ENCODE results near the gene WIZ. TPM values are rescaled to one million over a fixed set of nuclear protein-coding genes. Genes with fewer than 3 reads are reported as not detected.

WIZ gene
- total and polyA plus RNA-seq, 5 donors from 2014 or later: 0.25 to 17.6 (median 1.0) TPM

DNA sequence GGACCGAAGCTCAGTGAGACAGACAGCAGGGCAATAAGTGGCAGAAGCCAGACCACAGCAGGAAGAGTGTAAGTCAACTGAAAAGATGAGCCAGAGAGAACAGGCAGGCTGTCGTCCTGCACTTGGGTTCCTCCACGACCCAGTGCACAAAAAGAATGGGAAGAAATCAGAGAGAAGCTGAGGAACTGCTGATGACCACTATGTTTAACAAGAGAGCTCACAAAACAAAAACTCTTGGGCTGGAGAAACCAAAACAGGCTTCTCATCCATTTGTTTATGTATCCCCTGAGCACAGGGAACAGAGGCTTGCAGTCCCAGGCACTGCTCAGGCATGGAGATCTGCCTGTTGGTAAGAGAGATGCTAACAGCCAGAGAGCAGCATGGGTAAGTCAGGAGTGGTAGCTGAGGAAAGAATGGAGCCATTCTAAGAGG, 45.0 kb downstream of the WIZ start:
- Mint-ChIP-seq H3K36me3 (peaks cover 15% of the 10 kb centered on the region), H3K27ac (peak overlapping the region in 2 of 3 donors; percentile 22 to 82), H3K9me3 (no peaks in the 10 kb centered on the region), H3K27me3 (no peaks in the 10 kb centered on the region), H3K4me1 (peaks cover 15 to 64% (median 39%) of the 10 kb centered on the region in 4 donors), H3K4me3 (no peak overlapping the region)
- DNase-seq (no peak), ATAC-seq (ENCODE audit: low read depth in 2 of 2) (no peak)
- no peaks in the 10 kb centered on the region for H3K27me3 ChIP-seq (ENCODE audit: control insufficient read depth, insufficient read depth, low read length)
- peaks cover 20% of the 10 kb centered on the region for H3K4me1 ChIP-seq (ENCODE audit: control insufficient read depth, insufficient read depth, low read length, poor library complexity, severe bottlenecking)
- no peak overlapping the region for H3K27ac ChIP-seq (ENCODE audit: insufficient read depth, low read length, poor library complexity, severe bottlenecking)
- peaks cover 71% of the 10 kb centered on the region for H3K36me3 ChIP-seq (ENCODE audit: control insufficient read depth, insufficient read depth, low read length)
- no peak overlapping the region for H3K4me3 ChIP-seq (ENCODE audit: low read depth, low read length)
- H3K9me3 ChIP-seq (ENCODE audit: control insufficient read depth in 2 of 2, low read length in 2 of 2): no peaks in the 10 kb centered on the region

DNA sequence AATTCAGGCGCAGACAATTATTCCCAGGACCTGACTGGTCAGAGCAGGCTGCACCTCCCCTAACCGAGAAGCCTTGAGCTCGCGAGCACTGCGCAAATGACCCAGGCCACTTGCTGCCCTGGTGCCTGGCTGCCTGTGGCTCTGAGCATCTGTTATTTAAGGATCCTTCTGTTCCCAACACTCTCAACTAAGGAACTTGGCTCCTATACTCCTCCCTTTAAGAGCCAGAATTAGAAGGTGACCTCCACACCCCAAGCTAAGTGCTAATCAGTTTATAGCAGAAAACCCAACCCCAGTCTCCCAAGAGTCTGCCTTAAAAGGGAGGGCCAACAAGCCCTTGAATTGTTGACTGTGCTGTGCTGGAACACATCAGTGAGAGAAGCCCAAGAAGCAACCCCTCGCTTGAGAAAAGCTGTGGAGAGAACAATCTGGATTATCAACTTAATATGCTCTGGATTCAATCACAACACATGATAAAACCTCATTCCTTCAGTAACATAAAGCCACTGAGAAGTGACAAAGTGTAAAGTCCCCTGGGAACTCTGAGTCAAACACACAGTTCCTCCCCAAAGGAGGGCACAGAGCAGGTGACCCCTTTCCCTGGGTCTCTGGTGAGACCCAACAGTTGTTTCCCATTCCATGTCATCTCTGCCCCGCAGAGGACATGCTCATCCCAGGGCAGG, 45.5 kb downstream of the WIZ start:
- ATAC-seq (ENCODE audit: low read depth in 2 of 2) (no peak), DNase-seq (no peak)
- Histone ChIP-seq H3K36me3 (ENCODE audit: control insufficient read depth, insufficient read depth, low read length) (peaks cover 70% of the 10 kb centered on the region), H3K4me3 (ENCODE audit: low read depth, low read length) (no peak overlapping the region), H3K27ac (ENCODE audit: insufficient read depth, low read length, poor library complexity, severe bottlenecking) (no peak overlapping the region), H3K27me3 (ENCODE audit: control insufficient read depth, insufficient read depth, low read length) (no peaks in the 10 kb centered on the region), H3K9me3 (ENCODE audit: control insufficient read depth in 2 of 2, low read length in 2 of 2) (no peaks in the 10 kb centered on the region), H3K4me1 (ENCODE audit: control insufficient read depth, insufficient read depth, low read length, poor library complexity, severe bottlenecking) (peaks cover 20% of the 10 kb centered on the region)
- Mint-ChIP-seq H3K27ac (peak overlapping the region in 2 of 3 donors; percentile 22 to 82), H3K4me3 (no peak overlapping the region), H3K36me3 (peaks cover 15% of the 10 kb centered on the region), H3K27me3 (no peaks in the 10 kb centered on the region), H3K9me3 (no peaks in the 10 kb centered on the region), H3K4me1 (peaks cover 14 to 58% (median 34%) of the 10 kb centered on the region in 4 donors)

DNA sequence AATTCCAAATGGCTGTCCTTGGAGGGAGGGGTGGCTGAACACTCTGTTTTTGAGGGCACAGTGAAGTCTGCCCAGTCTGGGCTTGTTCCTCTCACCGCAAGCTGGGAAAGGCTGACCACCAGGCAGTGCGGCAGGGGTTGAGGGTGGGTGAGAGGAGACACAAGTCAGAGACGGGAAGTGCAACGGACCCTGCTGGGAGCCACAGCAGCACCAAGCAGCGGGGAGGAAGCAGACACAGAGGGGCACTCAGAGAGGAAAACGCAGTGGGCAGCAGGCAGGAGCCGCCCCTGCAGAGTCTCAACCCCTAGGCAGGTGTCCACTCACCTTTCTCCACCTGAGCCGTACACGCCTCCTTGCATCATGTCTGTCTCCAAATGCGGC, 46.6 kb downstream of the WIZ start:
- Histone ChIP-seq H3K4me3 (ENCODE audit: low read depth, low read length) (no peak overlapping the region), H3K4me1 (ENCODE audit: control insufficient read depth, insufficient read depth, low read length, poor library complexity, severe bottlenecking) (peaks cover 16% of the 10 kb centered on the region), H3K27me3 (ENCODE audit: control insufficient read depth, insufficient read depth, low read length) (no peaks in the 10 kb centered on the region), H3K9me3 (ENCODE audit: control insufficient read depth in 2 of 2, low read length in 2 of 2) (no peaks in the 10 kb centered on the region), H3K27ac (ENCODE audit: insufficient read depth, low read length, poor library complexity, severe bottlenecking) (no peak overlapping the region), H3K36me3 (ENCODE audit: control insufficient read depth, insufficient read depth, low read length) (peaks cover 76% of the 10 kb centered on the region)
- H3K36me3 Mint-ChIP-seq: peaks cover 15% of the 10 kb centered on the region
- peaks cover 9 to 47% (median 28%) of the 10 kb centered on the region in 4 donors for H3K4me1 Mint-ChIP-seq
- no peak overlapping the region for H3K27ac Mint-ChIP-seq
- H3K9me3 Mint-ChIP-seq: no peaks in the 10 kb centered on the region
- ATAC-seq (ENCODE audit: low read depth in 2 of 2): no peak
- H3K27me3 Mint-ChIP-seq: no peaks in the 10 kb centered on the region
- H3K4me3 Mint-ChIP-seq: no peak overlapping the region
- DNase-seq: no peak

DNA sequence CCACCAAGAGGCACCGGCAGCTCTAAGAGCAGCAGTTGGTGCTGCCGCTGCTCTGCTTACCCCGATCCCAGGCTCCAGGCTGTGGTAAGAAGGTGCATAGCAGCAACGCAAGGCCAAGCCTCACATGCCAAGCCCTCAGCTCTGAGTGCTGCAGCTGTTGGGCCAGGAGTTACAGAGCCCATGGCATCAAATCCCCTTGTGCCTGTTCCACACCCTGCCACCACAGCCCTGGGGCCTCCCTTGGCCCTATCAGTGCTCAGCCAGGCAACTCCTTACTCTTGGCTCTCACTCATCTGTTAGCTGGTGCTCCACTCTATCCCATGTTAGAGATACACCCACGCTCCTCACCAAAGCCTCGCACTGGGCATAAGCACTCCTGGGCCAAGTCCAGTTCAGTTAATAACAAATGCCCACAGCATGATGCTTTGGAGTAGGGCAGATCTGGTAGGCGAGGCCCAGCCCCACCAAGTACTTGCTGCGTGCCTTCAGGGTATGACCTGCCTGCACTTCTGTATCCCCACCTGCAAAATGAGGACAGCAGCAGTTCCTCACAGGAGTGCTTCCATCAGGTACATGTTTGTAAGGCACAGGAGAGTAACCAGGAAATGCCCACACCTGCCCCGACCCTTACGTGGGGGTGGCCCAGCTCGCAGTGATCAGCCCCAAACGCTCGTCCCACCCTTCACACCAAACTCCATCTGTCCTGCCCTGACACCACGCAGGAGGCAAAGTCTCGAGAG, 47.2 kb downstream of the WIZ start:
- Histone ChIP-seq H3K27me3 (ENCODE audit: control insufficient read depth, insufficient read depth, low read length) (no peaks in the 10 kb centered on the region), H3K36me3 (ENCODE audit: control insufficient read depth, insufficient read depth, low read length) (peaks cover 76% of the 10 kb centered on the region), H3K4me1 (ENCODE audit: control insufficient read depth, insufficient read depth, low read length, poor library complexity, severe bottlenecking) (peaks cover 12% of the 10 kb centered on the region), H3K4me3 (ENCODE audit: low read depth, low read length) (no peak overlapping the region), H3K9me3 (ENCODE audit: control insufficient read depth in 2 of 2, low read length in 2 of 2) (no peaks in the 10 kb centered on the region), H3K27ac (ENCODE audit: insufficient read depth, low read length, poor library complexity, severe bottlenecking) (no peak overlapping the region)
- DNase-seq: no peak
- H3K4me1 Mint-ChIP-seq: peaks cover 4 to 42% (median 25%) of the 10 kb centered on the region in 4 donors
- H3K27ac Mint-ChIP-seq: peak overlapping the region in 1 of 3 donors; percentile 69
- no peak overlapping the region for H3K4me3 Mint-ChIP-seq
- no peak for ATAC-seq (ENCODE audit: low read depth in 2 of 2)
- no peaks in the 10 kb centered on the region for H3K9me3 Mint-ChIP-seq
- H3K27me3 Mint-ChIP-seq: no peaks in the 10 kb centered on the region
- peaks cover 17% of the 10 kb centered on the region for H3K36me3 Mint-ChIP-seq

DNA sequence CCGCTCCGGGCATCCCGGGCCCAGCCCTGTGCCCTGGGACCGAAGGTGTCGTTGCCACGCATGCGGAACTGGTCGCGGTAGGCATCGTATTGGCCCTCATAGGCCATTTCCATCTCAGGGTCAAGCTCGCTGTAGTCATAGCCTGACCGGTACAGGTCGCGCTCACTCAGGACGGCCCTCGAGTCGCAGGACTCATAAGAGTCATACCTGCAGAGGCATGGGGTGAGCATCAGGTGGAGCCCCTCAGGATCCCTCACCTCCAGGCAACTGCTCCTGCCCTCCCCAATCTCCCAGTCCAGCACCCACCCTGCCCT, 48.4 kb downstream of the WIZ start:
- Histone ChIP-seq H3K27me3 (ENCODE audit: control insufficient read depth, insufficient read depth, low read length) (no peaks in the 10 kb centered on the region), H3K27ac (ENCODE audit: insufficient read depth, low read length, poor library complexity, severe bottlenecking) (no peak overlapping the region), H3K4me1 (ENCODE audit: control insufficient read depth, insufficient read depth, low read length, poor library complexity, severe bottlenecking) (peaks cover 11% of the 10 kb centered on the region), H3K36me3 (ENCODE audit: control insufficient read depth, insufficient read depth, low read length) (peaks cover 83% of the 10 kb centered on the region), H3K9me3 (ENCODE audit: control insufficient read depth in 2 of 2, low read length in 2 of 2) (no peaks in the 10 kb centered on the region), H3K4me3 (ENCODE audit: low read depth, low read length) (no peak overlapping the region)
- H3K9me3 Mint-ChIP-seq: no peaks in the 10 kb centered on the region
- no peak for DNase-seq
- H3K4me1 Mint-ChIP-seq: peaks cover 0 to 32% (median 16%) of the 10 kb centered on the region in 4 donors
- peaks cover 28% of the 10 kb centered on the region for H3K36me3 Mint-ChIP-seq
- H3K27me3 Mint-ChIP-seq: no peaks in the 10 kb centered on the region
- H3K4me3 Mint-ChIP-seq: no peak overlapping the region
- ATAC-seq (ENCODE audit: low read depth in 2 of 2): no peak
- no peak overlapping the region for H3K27ac Mint-ChIP-seq

DNA sequence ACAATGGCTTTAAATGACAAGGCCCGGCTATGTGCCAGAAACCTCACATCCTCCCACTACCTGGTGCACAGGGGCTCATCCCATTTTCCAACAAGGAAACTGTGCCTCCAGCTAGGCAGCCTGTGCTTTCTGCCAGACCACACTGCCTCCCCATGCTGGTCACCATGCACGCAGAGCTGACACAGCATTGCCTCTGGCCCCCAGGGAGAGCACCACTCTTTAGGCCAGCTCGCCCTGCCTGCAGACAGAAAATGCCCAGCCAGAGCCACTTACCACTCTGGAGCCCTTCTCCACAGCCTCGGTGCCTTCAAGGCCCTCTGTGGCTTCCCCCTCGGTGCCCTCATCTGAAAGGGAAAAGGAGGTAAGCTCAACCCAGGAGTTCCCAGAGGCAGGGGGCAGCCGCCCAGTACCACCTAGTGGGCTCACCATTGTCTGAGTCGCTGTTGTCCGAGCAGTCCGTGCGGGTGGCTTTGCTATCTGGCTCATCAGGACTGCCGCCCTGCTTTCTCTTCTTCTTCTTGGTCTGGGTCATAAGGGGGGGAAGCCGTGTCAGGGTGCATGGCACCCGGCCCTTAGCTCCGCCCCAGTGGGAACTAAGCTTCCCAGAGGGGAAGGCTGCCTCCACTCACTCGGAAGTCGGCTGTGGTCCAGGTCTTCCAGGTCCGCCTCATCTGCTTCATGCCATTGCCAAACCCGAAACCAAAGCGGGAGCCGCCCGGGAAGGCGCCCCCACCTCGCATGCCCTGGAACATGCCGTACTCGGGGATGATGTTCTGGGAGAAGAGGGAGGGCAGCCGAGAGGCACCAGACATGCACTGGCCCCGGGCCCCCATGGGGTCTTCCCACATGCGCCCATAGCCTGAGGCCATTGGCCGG, 49.0 kb downstream of the WIZ start:
- ATAC-seq (ENCODE audit: low read depth in 2 of 2) (no peak), DNase-seq (no peak)
- H3K9me3 ChIP-seq (ENCODE audit: control insufficient read depth in 2 of 2, low read length in 2 of 2): no peaks in the 10 kb centered on the region
- no peak overlapping the region for H3K27ac ChIP-seq (ENCODE audit: insufficient read depth, low read length, poor library complexity, severe bottlenecking)
- peaks cover 11% of the 10 kb centered on the region for H3K4me1 ChIP-seq (ENCODE audit: control insufficient read depth, insufficient read depth, low read length, poor library complexity, severe bottlenecking)
- H3K27me3 Mint-ChIP-seq: no peaks in the 10 kb centered on the region
- no peak overlapping the region for H3K4me3 ChIP-seq (ENCODE audit: low read depth, low read length)
- no peaks in the 10 kb centered on the region for H3K27me3 ChIP-seq (ENCODE audit: control insufficient read depth, insufficient read depth, low read length)
- peaks cover 0 to 27% (median 12%) of the 10 kb centered on the region in 4 donors for H3K4me1 Mint-ChIP-seq
- peaks cover 88% of the 10 kb centered on the region for H3K36me3 ChIP-seq (ENCODE audit: control insufficient read depth, insufficient read depth, low read length)
- H3K36me3 Mint-ChIP-seq: peaks cover 30% of the 10 kb centered on the region
- no peaks in the 10 kb centered on the region for H3K9me3 Mint-ChIP-seq
- no peak overlapping the region for H3K27ac Mint-ChIP-seq
- no peak overlapping the region for H3K4me3 Mint-ChIP-seq

DNA sequence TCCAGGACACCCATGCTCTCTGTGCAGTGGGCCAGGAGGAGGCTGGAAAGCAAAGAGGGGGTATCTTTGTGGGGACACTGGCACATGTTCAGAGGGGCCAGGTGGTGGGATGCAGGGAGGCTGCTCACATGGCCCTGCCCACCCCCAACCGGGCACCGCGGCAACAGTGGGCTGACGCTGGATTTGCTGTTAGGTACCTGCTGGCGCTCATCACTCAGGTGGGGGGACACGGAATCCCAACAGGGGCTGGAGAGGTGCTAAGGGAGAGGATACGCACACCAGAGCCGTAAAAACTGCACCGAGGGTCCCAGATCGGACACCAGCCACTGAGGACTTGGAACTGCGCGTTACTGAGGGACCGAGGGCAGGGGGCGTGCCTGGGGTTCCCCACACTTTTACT, 50.1 kb downstream of the WIZ start:
- H3K4me1 Mint-ChIP-seq: peaks cover 0 to 20% (median 7%) of the 10 kb centered on the region in 4 donors
- Histone ChIP-seq H3K36me3 (ENCODE audit: control insufficient read depth, insufficient read depth, low read length) (peaks cover 84% of the 10 kb centered on the region), H3K4me1 (ENCODE audit: control insufficient read depth, insufficient read depth, low read length, poor library complexity, severe bottlenecking) (peaks cover 6% of the 10 kb centered on the region), H3K4me3 (ENCODE audit: low read depth, low read length) (no peak overlapping the region), H3K9me3 (ENCODE audit: control insufficient read depth in 2 of 2, low read length in 2 of 2) (no peaks in the 10 kb centered on the region), H3K27ac (ENCODE audit: insufficient read depth, low read length, poor library complexity, severe bottlenecking) (no peak overlapping the region), H3K27me3 (ENCODE audit: control insufficient read depth, insufficient read depth, low read length) (no peaks in the 10 kb centered on the region)
- no peak overlapping the region for H3K4me3 Mint-ChIP-seq
- H3K27ac Mint-ChIP-seq: no peak overlapping the region
- no peaks in the 10 kb centered on the region for H3K9me3 Mint-ChIP-seq
- DNase-seq (no peak), ATAC-seq (ENCODE audit: low read depth in 2 of 2) (no peak)
- peaks cover 30% of the 10 kb centered on the region for H3K36me3 Mint-ChIP-seq
- no peaks in the 10 kb centered on the region for H3K27me3 Mint-ChIP-seq

Measured in CD4-positive, CD25-positive, alpha-beta regulatory T cell (primary cell).